Transverse colon (tissue), 4 donors: ENCODE results near the gene CORO2A. TPM values are rescaled to one million over a fixed set of nuclear protein-coding genes. Genes with fewer than 3 reads are reported as not detected.

ENCODE experiments used
- DNase-seq: peaks from one replicate; pipeline ENCODE4 v3.0.0-alpha.2; 2019
- H3K27ac ChIP-seq, 4 donors: fragments of 200-600 bp; sonication (generic); 2 replicates each; pipeline ENCODE4 v1.5.1; 2016 to 2018; ENCODE audit warnings: inconsistent platforms in 4 of 4
- H3K27me3 ChIP-seq: fragments of 200-600 bp; sonication (generic); 2 replicates; pipeline ENCODE4 v1.5.1; 2017; ENCODE audit warnings: inconsistent platforms
- H3K36me3 ChIP-seq, 4 donors: fragments of 200-600 bp; sonication (generic); 2 replicates each; pipeline ENCODE4 v1.5.1; 2017 to 2019; ENCODE audit warnings: inconsistent platforms in 4 of 4
- H3K4me1 ChIP-seq, 4 donors: fragments of 200-600 bp; sonication (generic); 2 replicates each; pipeline ENCODE4 v1.5.1; 2017 to 2020; ENCODE audit warnings: inconsistent platforms in 4 of 4
- H3K4me3 ChIP-seq, 4 donors: fragments of 200-600 bp; sonication (generic); 1 replicate in 1 of 4; 2 replicates in 3 of 4; pipeline versions ENCODE4 v1.5.1 to v1.6.1; 2017 to 2019; ENCODE audit warnings: inconsistent platforms in 4 of 4
- H3K9me3 ChIP-seq, 2 donors: fragments of 200-600 bp; sonication (generic); 2 replicates each; pipeline ENCODE4 v1.5.1; 2017 to 2019; ENCODE audit warnings: inconsistent platforms in 2 of 2
- EP300 ChIP-seq: sonication (generic); formaldehyde crosslinking; IDR thresholded peaks from one replicate; pipeline ENCODE4 v1.6.1; 2017; ENCODE audit warnings: antibody characterized with exemption, low read depth
- POLR2A ChIP-seq: fragments of 450-650 bp; IDR thresholded peaks from one replicate; pipeline ENCODE4 v1.6.1; 2016; ENCODE audit warnings: antibody characterized with exemption, mild to moderate bottlenecking, moderate library complexity
- POLR2AphosphoS5 ChIP-seq, 3 donors: sonication (generic); formaldehyde crosslinking; IDR thresholded peaks; one replicate each; pipeline ENCODE4 v1.6.1; 2016; ENCODE audit warnings: antibody characterized with exemption in 3 of 3
- WGBS, 2 donors: methylation state at CpG; one replicate each; pipeline ENCODE4 v1.1.5; 2018; ENCODE audit warnings: low coverage in 1 of 2; 5-methylcytosine and 5-hydroxymethylcytosine counted together
- in situ Hi-C, 4 donors: fragments of 200-750 bp; cut with MboI; loops; one replicate each; pipeline versions ENCODE4 v1.15.0 to v1.15.1; 2017; ENCODE audit warnings: low sequenced_read_pairs in 3 of 4, low pct_ligation_motif_present in 1 of 4, low pct_unique_long_range_greater_than_20kb in 1 of 4
- intact Hi-C: fragments of 100-400 bp; cut with DNase I; formaldehyde crosslinking; loops from one replicate; pipeline ENCODE4 v1.15.1; 2023; ENCODE audit warnings: low total_unique reads
- total RNA-seq, 4 donors: library from RNA; depleted of rRNA; stranded (reverse); fragments of >200 nt; gene quantifications; one replicate each; pipeline ENCODE4 v1.1.0, GENCODE V29; 2016
- TF ChIP-seq, protein P1 (sequence below), 5 experiments: fragments of 200-600 bp in 3 of 5; fragments of 450-650 bp in 2 of 5; sonication (generic) in 3 of 5; IDR thresholded peaks; 1 replicate in 2 of 5; 2 replicates in 3 of 5; pipeline ENCODE4 v1.5.1; 2016 to 2017; ENCODE audit warnings: antibody characterized with exemption in 5 of 5, inconsistent platforms in 3 of 5, mild to moderate bottlenecking in 2 of 5, moderate library complexity in 1 of 5

CORO2A gene
- total RNA-seq, 4 donors from 2014 or later = 10.0 to 59.1 (median 47.1) TPM

DNA sequence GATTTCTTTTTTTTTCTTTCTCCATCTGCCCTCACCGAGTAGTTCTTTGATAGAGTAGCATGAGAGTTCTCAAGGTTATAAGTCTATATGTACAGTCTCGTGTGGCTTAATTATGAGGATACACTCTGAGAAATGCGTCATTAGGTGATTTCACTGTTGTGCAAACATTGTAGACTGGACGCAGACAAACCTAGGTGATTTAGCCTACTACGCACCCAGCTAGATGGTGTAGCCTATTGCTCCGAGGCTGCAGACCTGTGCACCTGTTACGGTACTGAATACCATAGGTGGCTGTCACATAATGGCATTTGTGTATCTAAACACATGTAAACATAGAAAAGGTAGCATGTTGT lies 26.9 kb upstream of the CORO2A start:
- Histone ChIP-seq H3K4me3 (no peak overlapping the region), H3K27ac (no peak overlapping the region), H3K27me3 (no peaks in the 10 kb centered on the region), H3K36me3 (peaks cover 0 to 10% (median 4%) of the 10 kb centered on the region in 4 donors), H3K9me3 (no peaks in the 10 kb centered on the region), H3K4me1 (peaks cover 0 to 5% (median 2%) of the 10 kb centered on the region in 4 donors)
- 91 to 92% methylated on average over 2 to 7 of the region's 7 CpGs for WGBS, 2 donors
- no peak for DNase-seq
- intact Hi-C loops (no loop called here), in situ Hi-C loops (no loop called here)
- TF ChIP-seq POLR2A (no peak), POLR2AphosphoS5 (IDR thresholded peaks at IDR 0.05) (no peak), EP300 (no peak)
- TF ChIP-seq, protein P1, sequence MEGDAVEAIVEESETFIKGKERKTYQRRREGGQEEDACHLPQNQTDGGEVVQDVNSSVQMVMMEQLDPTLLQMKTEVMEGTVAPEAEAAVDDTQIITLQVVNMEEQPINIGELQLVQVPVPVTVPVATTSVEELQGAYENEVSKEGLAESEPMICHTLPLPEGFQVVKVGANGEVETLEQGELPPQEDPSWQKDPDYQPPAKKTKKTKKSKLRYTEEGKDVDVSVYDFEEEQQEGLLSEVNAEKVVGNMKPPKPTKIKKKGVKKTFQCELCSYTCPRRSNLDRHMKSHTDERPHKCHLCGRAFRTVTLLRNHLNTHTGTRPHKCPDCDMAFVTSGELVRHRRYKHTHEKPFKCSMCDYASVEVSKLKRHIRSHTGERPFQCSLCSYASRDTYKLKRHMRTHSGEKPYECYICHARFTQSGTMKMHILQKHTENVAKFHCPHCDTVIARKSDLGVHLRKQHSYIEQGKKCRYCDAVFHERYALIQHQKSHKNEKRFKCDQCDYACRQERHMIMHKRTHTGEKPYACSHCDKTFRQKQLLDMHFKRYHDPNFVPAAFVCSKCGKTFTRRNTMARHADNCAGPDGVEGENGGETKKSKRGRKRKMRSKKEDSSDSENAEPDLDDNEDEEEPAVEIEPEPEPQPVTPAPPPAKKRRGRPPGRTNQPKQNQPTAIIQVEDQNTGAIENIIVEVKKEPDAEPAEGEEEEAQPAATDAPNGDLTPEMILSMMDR (IDR thresholded peaks at IDR 0.05) = no peak

DNA sequence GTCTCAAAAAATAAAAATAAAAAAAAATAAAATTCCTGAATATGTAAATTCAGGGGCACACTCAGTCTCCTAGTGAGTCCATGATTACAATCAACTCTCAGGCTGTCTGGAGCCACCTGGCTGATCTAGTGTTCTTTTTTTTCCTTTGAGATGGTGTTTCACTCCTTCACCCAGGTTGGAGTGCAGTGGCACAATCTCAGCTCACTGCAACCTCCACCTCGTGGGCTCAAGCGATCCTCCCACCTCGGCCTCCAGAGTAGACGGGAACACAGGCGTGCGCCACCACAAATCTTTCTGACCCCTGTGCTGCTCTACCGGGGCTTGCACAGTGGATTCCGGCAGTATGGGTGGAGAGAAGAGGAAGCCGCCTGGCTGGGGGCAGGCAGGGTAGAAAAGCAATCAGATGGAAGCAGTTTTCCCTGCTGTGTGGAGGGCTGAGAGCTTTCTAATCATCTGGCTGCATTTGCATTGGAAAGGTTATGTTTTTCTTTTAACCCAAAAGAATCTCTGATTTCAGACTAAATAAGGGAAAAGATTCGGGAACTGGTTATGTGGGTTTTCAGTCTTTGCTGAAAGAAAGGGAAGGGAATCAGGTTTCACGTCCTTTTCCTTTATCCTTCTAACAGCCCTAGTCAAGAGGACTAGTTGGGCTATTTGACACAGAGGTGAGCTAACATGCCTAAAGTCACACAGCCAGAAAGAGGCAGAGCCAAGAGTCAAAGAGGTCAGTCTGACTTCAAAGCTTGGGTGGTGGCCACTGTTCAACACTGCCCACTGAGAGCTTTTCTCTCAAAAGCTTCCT lies 26.3 kb upstream of the CORO2A start:
- in situ Hi-C loops (no loop called here), intact Hi-C loops (no loop called here)
- 81 to 90% methylated on average over 2 to 11 of the region's 11 CpGs for WGBS, 2 donors
- TF ChIP-seq EP300 = no peak
- TF ChIP-seq POLR2AphosphoS5 (IDR thresholded peaks at IDR 0.05) = no peak
- TF ChIP-seq, protein P1 (IDR thresholded peaks at IDR 0.05) = no peak
- no peak for TF ChIP-seq POLR2A
- H3K27ac ChIP-seq = no peak overlapping the region
- H3K27me3 ChIP-seq = no peaks in the 10 kb centered on the region
- no peaks in the 10 kb centered on the region for H3K9me3 ChIP-seq
- H3K4me3 ChIP-seq = no peak overlapping the region
- H3K36me3 ChIP-seq = peaks cover 0 to 10% (median 4%) of the 10 kb centered on the region in 4 donors
- no peak for DNase-seq
- H3K4me1 ChIP-seq = peaks cover 0 to 5% (median 2%) of the 10 kb centered on the region in 4 donors

DNA sequence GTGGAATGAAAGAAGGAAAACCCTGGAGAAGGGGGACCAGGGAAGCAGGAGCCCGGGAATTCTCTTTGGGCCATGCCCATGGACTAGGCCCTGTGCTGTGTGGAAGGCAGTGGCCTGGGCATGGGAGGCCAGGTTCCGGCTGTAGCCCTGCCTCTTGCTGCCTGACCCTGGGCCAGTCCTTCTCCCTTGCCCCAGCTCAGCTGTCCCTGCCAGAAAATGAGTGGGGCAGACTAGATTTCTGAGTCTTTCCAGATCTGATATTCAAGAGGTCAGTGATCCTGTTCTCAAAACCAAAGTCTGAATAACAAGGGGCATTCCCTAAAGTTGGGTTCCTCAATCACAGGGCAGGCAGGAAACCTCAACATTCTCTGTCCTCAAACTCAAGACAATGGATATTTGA lies 24.8 kb upstream of the CORO2A start:
- in situ Hi-C loops (no loop called here), intact Hi-C loops (no loop called here)
- 96% methylated on average over 2 of the region's 2 CpGs; no CpG with 5 or more reads in 1 of the 2 donors for WGBS, 2 donors
- H3K27me3 ChIP-seq = no peaks in the 10 kb centered on the region
- no peaks in the 10 kb centered on the region for H3K4me1 ChIP-seq
- no peaks in the 10 kb centered on the region for H3K9me3 ChIP-seq
- peaks cover 0 to 10% (median 4%) of the 10 kb centered on the region in 4 donors for H3K36me3 ChIP-seq
- TF ChIP-seq POLR2A = no peak
- TF ChIP-seq EP300 = no peak
- TF ChIP-seq POLR2AphosphoS5 (IDR thresholded peaks at IDR 0.05) = no peak
- TF ChIP-seq, protein P1 (IDR thresholded peaks at IDR 0.05) = no peak
- H3K4me3 ChIP-seq = no peak overlapping the region
- no peak for DNase-seq
- no peak overlapping the region for H3K27ac ChIP-seq

DNA sequence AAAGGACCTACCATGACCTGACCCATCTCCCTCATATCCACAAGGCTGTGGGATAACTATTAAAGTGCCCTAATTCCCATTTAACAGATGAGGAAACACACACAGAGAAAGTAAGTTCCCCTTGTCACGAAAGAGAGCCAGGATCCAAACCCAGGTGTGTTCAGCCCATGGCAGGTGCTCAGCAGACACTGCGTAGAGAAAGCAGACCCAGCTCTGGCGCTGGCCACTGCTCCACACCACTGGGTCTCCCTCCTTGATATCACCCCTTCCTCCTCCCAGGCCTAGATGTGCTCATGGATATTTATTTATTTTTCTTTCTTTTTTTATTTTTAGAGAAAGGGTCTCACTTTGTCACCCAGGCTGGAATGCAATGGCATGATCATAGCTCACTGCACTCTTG lies 24.0 kb upstream of the CORO2A start:
- 92 to 100% methylated on average over 3 of the region's 3 CpGs for WGBS, 2 donors
- no peak overlapping the region for H3K27ac ChIP-seq
- H3K9me3 ChIP-seq = no peaks in the 10 kb centered on the region
- H3K36me3 ChIP-seq = peaks cover 0 to 10% (median 4%) of the 10 kb centered on the region in 4 donors
- in situ Hi-C loops (no loop called here), intact Hi-C loops (no loop called here)
- TF ChIP-seq EP300 (no peak), POLR2A (no peak), POLR2AphosphoS5 (IDR thresholded peaks at IDR 0.05) (no peak)
- TF ChIP-seq, protein P1 (IDR thresholded peaks at IDR 0.05) = no peak
- DNase-seq = no peak
- no peaks in the 10 kb centered on the region for H3K27me3 ChIP-seq
- H3K4me1 ChIP-seq = peaks cover 0 to 6% (median 0%) of the 10 kb centered on the region in 4 donors
- no peak overlapping the region for H3K4me3 ChIP-seq
